ENCODE data around the gene SLC19A1.

SLC19A1 gene

DNA sequence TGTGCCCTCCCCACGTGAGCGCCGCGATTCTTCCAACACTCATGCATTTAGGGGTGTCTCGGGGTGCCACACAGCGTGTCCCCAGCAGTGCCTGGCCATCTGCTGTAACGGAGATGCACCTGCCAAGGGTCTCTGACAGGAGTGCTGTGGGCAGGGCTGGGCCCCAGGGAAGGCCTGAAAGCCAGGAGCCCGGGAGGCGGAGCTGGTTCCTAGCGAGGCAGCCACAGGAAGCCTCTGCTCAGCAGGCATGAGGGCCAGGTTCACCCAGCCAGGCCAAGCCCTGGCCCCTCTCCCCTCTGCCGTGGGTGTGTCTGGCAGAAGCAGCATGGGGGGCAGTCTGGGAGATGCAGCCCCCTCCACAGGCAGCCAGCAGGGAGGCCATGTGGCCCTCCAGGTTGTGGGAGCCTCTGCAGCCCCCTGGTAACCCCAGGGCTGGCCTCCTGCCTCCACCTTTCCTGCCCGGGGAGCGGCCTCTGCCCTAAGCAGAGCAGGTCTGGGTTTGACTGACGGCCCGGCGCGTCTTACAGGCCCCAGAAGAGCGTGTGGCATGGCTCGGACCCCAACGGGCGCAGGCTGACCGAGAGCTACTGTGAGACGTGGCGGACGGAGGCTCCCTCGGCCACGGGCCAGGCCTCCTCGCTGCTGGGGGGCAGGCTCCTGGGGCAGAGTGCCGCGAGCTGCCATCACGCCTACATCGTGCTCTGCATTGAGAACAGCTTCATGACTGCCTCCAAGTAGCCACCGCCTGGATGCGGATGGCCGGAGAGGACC is 30.4 kb downstream of the SLC19A1 start:
- H2AFZ ChIP-seq (ENCODE audit: low read length) = no peak overlapping the region

GRCh38 chr21:45511007-45511406 is 31.2 kb downstream of the SLC19A1 start:
- Histone ChIP-seq H3K27ac (ENCODE audit: low read length) (no peak overlapping the region), H3K4me3 (ENCODE audit: low read length) (no peak overlapping the region), H3K9ac (ENCODE audit: low read length) (no peak overlapping the region), H3K36me3 (replicated peaks; ENCODE audit: insufficient read depth, low read length) (no peaks in the 10 kb centered on the region), H3K27me3 (replicated peaks; ENCODE audit: insufficient read depth, low read length) (peaks cover 16% of the 10 kb centered on the region), H3K4me1 (ENCODE audit: low read length) (no peaks in the 10 kb centered on the region), H2AFZ (ENCODE audit: low read length) (no peak overlapping the region), H4K20me1 (ENCODE audit: insufficient read depth, low read length) (no peaks in the 10 kb centered on the region), H3K4me2 (ENCODE audit: low read depth, low read length) (no peak overlapping the region), H3F3A (ENCODE audit: insufficient read depth, low read length) (no peaks in the 10 kb centered on the region), H3K9me3 (replicated peaks; ENCODE audit: insufficient read depth, low read length) (no peaks in the 10 kb centered on the region), H3K79me2 (ENCODE audit: low read length) (no peaks in the 10 kb centered on the region), H3K9me2 (replicated peaks; ENCODE audit: insufficient read depth, low read length) (no peaks in the 10 kb centered on the region)
- DNase-seq = no peak
- no peak for TF ChIP-seq EZH2 (optimal IDR thresholded peaks at IDR 0.05; ENCODE audit: low read depth, low read length)
- TF ChIP-seq EZH2phosphoT487 (IDR thresholded peaks at IDR 0.05; ENCODE audit: low read length) = no peak
- TF ChIP-seq CTCF (IDR thresholded peaks at IDR 0.05; ENCODE audit: low read length) = no peak

More for the DNA sequence above, 30.4 kb downstream of the SLC19A1 start:
- DNase-seq = no peak
- Histone ChIP-seq H3K4me2 (ENCODE audit: low read depth, low read length) (no peak overlapping the region), H3F3A (ENCODE audit: insufficient read depth, low read length) (no peaks in the 10 kb centered on the region), H3K9me2 (replicated peaks; ENCODE audit: insufficient read depth, low read length) (no peaks in the 10 kb centered on the region), H3K9ac (ENCODE audit: low read length) (no peak overlapping the region), H3K27ac (ENCODE audit: low read length) (no peak overlapping the region), H4K20me1 (ENCODE audit: insufficient read depth, low read length) (no peaks in the 10 kb centered on the region), H3K79me2 (ENCODE audit: low read length) (no peaks in the 10 kb centered on the region), H3K4me3 (ENCODE audit: low read length) (no peak overlapping the region), H3K27me3 (replicated peaks; ENCODE audit: insufficient read depth, low read length) (0 out of 2 replicates have a peak, but pooled peaks cover 8% of the 10 kb centered on the region), H3K36me3 (replicated peaks; ENCODE audit: insufficient read depth, low read length) (no peaks in the 10 kb centered on the region), H3K4me1 (ENCODE audit: low read length) (no peaks in the 10 kb centered on the region), H3K9me3 (replicated peaks; ENCODE audit: insufficient read depth, low read length) (no peaks in the 10 kb centered on the region)
- no peak for TF ChIP-seq EZH2 (optimal IDR thresholded peaks at IDR 0.05; ENCODE audit: low read depth, low read length)
- no peak for TF ChIP-seq CTCF (IDR thresholded peaks at IDR 0.05; ENCODE audit: low read length)
- TF ChIP-seq EZH2phosphoT487 (IDR thresholded peaks at IDR 0.05; ENCODE audit: low read length) = no peak

DNA sequence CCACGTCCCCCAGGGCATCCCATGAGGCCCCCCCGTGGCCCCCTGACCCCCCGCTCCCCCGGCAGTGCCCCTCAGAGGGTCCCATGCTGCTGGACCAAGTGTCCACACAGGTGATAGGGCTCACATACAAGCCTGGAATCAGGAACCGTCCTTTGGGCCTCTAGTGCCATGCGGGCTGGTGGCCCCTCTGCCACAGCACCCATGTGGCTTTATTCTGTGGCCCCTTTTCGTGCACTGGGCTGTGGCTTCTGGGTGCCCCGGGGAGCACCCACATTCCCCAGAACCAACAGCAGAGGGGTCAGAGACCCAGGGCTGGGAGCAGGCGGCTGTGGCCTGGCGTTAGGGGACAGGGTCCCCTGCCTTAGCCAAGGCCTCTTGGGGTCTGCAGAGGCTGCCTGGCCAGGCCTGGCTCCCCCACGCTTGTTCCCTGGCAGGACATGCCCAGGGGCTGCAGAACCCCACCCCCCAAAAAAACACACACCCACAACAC is 31.7 kb downstream of the SLC19A1 start:
- peaks cover 21% of the 10 kb centered on the region for H3K27me3 ChIP-seq (replicated peaks; ENCODE audit: insufficient read depth, low read length)
- H3K4me3 ChIP-seq (ENCODE audit: low read length) = no peak overlapping the region
- TF ChIP-seq EZH2 (optimal IDR thresholded peaks at IDR 0.05; ENCODE audit: low read depth, low read length) (no peak), EZH2phosphoT487 (IDR thresholded peaks at IDR 0.05; ENCODE audit: low read length) (no peak), CTCF (IDR thresholded peaks at IDR 0.05; ENCODE audit: low read length) (no peak)
- H4K20me1 ChIP-seq (ENCODE audit: insufficient read depth, low read length) = no peaks in the 10 kb centered on the region
- no peak overlapping the region for H2AFZ ChIP-seq (ENCODE audit: low read length)
- no peak overlapping the region for H3K27ac ChIP-seq (ENCODE audit: low read length)
- no peak overlapping the region for H3K4me2 ChIP-seq (ENCODE audit: low read depth, low read length)
- no peaks in the 10 kb centered on the region for H3K9me3 ChIP-seq (replicated peaks; ENCODE audit: insufficient read depth, low read length)
- no peaks in the 10 kb centered on the region for H3K79me2 ChIP-seq (ENCODE audit: low read length)
- DNase-seq = no peak
- no peaks in the 10 kb centered on the region for H3K36me3 ChIP-seq (replicated peaks; ENCODE audit: insufficient read depth, low read length)
- no peaks in the 10 kb centered on the region for H3K4me1 ChIP-seq (ENCODE audit: low read length)
- H3F3A ChIP-seq (ENCODE audit: insufficient read depth, low read length) = no peaks in the 10 kb centered on the region
- no peaks in the 10 kb centered on the region for H3K9me2 ChIP-seq (replicated peaks; ENCODE audit: insufficient read depth, low read length)
- no peak overlapping the region for H3K9ac ChIP-seq (ENCODE audit: low read length)

All from MM.1S (cell line).